DLD1 (cell line): ENCODE results near the gene LRRC56.

Experiments used
- in situ Hi-C: cut with HindIII; loops from 2 replicates; pipeline ENCODE4 v1.10.0; 2017; ENCODE audit warnings: low sequenced_read_pairs

Gene LRRC56

DNA sequence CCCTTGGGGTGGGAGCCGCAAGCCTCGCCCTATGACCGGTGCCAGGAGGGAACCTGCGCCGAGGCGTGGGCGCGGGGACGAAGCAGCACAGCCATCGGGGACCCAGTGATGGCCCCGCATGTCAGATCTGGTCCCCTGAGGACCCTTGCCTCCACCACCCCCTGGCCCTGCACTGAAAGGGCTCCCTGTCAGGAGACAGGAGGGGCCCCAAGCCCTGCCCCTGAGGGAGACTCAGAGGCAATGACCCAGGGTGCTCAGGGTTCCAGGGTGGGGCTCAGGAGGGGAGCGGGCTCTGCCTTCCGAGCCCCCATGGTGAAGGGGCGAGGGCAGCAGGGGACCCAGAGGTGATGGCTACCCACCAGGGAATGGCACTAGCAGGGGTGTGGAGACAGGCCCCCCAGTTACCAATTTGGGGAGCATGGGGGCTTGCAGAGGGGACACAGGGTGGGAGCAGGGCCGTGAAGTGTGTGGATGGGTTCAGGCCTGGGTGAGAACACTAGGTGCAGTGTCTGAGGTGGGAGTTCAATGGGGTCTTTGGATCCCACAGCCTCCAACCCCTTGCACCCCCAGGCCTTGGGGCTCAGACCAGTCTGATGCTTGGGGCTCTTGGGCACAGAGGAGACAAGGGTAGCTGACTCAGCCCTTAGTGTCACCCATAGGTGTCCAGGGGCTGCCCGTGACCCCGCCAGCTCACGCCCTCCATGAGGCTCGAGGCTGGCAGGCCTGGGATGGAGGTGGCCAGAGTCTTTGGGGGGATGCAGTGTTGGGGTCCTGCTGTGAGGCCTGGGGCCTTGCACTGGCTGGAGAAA lies 499 bp downstream of the LRRC56 start:
- in situ Hi-C loops: no loop called here

- in situ Hi-C loops: no loop called here
Measured at GRCh38 chr11:538431-539051, 1.2 kb downstream of the LRRC56 start.

DNA sequence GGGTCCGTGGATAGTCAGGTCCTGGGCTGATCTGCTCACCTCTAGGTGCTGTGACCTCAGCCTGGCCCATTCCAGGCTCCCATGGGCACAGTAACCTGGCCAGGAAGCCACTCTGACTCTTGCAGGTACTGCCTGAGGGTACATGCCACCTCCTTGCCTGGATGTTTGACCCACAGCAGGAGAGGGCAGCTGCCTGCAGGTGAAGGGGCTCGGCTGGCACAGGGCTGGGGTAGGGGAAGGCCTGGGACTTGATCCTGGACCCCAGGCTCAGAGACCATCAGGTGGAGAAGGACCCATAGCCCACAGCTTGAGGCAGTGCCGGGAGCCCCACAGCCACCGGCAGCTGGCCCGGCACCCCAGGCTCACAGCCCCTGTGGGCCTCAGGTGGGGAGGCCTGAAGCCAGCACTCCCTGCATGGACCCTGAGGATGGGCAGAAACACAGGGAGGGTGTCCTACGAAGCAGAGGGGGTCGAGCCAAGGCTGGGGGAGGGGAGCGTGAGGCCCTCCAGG lies 2.7 kb downstream of the LRRC56 start:
- in situ Hi-C loops: no loop called here

DNA sequence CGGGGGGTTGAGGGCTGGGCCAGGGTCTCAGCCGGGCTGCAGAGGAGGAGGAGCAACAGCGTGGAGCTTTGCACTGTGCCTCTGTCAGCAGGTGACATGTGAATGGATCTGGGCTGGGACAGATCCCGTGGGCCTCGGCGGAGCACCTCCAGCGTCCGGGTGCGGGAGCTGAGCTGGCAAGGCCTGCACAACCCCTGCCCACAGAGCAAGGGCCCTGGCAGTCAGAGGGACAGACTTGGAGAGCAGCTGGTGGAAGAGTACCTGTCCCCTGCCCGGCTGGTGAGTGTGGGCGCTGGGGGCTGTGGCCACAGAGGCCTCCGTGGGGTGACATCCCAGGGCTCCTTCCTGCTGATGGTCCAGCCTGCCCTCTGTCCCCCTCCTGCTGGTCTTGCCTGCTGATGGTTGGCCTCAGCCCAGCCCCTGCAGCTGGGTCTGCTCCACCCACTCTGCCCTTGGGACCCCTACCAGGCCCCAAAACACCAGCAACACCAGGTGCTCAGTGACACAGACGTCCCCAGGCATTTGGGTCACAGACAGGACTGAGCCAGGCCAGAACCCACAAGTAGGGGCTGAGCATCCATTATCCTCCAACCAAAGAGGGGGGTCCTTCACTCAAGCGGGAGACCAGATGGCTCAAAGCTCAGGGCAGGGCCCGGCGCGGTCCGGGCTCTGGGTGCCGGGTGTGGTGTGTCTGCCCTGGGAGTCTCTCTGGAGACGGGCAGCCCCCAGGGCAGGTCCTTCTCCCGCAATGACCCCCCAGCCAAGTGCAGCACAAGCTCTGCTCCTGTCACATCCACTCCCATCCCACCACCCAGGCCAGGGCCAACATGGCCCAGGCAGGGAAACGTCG lies 3.5 kb downstream of the LRRC56 start:
- in situ Hi-C loops: no loop called here

DNA sequence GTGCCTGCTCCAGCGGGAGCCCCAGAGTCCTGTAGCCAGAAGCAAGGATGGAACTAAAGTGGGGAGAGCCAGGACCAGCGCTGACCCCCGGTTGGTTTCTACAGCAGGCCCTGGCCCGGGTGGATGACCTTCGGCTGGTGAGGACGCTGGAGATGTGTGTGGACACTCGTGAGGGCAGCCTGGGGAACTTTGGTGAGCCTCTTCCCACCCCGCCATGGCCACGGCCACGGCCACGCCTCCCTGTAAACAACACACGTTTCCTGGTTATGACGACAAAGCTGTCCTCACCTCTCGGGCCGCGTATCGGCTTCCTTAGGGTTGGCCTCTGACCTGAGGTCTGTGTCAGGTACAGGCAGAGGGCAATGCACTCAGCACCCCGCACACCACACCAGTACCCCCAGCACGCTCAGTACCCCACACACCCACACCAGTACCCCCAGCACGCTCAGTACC lies 4.1 kb downstream of the LRRC56 start:
- in situ Hi-C loops: no loop called here

DNA sequence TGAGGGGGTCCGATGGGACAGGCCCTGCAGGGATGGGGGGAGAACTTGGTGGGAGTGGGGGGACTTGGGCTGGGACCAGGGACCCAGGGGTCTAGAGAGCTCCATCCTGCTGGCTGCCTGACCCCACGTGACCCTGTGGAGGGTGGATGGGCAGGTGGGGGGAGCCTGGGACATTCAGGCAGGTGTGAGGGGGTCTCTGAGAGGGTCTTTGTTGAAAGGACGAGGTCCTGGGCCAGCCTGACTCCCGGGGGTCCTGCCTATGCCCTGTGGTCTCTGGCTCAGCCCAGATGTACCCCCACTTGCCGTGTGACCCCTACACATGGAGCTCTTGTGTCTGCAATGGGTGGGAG lies 7.5 kb downstream of the LRRC56 start:
- in situ Hi-C loops: no loop called here

- in situ Hi-C loops: no loop called here
Measured at GRCh38 chr11:545171-545570, 7.8 kb downstream of the LRRC56 start.

- in situ Hi-C loops: no loop called here
Measured at GRCh38 chr11:548700-549603, 11.6 kb downstream of the LRRC56 start.

- in situ Hi-C loops: no loop called here
Measured at GRCh38 chr11:550021-550745, 12.9 kb downstream of the LRRC56 start.

- in situ Hi-C loops: no loop called here
Measured at GRCh38 chr11:550746-551085, 13.4 kb downstream of the LRRC56 start.

GRCh38 chr11:551131-551530 lies 13.8 kb downstream of the LRRC56 start:
- in situ Hi-C loops: no loop called here

- in situ Hi-C loops: no loop called here
Measured at GRCh38 chr11:551596-551995, 14.3 kb downstream of the LRRC56 start.

DNA sequence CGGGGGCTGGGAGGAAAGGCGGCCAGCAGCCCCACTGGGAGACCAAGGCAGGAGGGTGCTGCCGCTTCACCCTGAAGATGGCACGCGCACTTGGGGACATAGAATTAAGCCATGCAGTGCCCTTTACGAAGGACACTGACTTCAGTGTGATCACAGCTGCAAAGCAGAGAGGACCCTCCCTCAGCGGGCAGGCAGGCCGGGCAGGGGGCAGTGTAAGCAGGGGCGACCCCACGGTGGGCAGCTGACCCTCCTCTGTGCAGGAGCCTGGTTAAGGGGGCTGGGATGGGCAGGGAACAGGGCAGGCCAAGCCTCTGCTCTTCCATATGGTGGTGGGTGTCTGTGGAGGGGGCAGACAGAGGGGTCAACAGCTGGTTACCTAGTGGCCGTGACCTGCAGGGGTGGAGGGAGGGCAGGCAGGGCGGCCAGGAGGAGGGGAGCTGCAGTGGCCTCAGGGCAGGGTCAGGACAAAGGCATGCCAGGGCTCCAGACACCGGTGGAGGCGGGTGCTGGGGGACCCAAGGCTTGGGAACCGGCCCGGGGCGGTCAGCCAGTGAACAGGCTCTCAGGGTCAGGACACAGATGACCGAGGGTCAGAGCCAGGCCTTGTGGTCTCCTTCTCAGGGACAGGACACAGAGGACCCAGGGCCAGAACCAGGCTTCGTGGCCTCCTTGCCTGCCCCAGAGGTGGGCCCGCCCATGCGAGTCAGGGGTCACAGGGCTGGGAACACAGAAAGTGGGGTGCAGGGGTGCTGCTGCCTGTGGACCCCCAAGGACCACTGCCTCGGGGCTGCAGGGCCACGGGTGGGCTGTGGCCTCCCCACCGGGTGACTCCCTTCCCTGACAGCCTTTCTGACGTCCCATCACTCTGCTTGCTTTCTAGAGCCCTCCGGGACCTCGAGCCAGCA lies 16.0 kb downstream of the LRRC56 start:
- in situ Hi-C loops: no loop called here

GRCh38 chr11:553988-554340 lies 16.6 kb downstream of the LRRC56 start:
- in situ Hi-C loops: no loop called here

GRCh38 chr11:554428-555226 lies 17.3 kb downstream of the LRRC56 start:
- in situ Hi-C loops: no loop called here

- in situ Hi-C loops: no loop called here
Measured at GRCh38 chr11:555227-555779, 18.0 kb downstream of the LRRC56 start.

DNA sequence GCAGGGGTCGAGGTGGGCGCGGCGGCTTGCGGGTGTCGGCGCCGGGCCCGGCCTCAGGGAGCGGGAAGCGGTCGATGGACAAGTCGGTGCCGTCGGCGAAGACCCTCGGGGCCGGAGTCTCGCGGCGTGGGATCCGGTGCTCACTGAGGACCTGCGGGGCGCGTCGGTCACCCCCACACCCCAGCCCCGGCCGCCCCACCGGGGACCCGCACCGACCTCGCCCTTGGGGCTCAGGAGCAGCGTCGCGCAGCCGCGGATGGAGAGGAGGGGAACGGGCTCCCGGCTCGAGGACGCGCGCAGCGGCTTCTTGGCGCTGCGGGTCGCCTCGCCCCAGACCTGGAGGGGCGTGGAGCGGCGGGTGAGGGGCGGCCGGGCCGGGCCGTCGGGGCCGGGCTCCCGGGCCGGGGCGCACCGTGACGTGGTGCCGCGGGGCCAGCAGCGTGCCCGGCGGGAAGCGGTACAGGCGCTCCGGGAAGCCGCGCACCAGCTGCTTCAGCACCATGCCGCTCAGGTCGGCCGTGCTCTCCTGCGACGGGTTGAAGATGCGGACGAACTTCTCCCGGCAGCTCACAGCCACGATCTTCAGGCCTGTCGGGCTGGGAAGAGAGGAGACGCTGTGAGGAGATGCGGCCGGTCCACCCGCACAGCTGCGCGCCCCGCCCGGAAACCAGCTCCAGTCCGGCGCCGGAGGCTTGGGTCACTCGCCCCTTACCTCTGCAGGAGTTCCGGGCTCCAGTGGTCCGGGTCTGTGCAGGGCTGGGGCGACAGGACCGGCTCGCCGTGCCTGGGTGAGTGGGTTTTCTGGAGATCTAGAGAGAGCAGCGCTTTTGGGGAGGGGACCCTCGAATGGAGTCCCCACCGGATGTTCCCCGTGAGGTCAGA lies 18.7 kb downstream of the LRRC56 start:
- in situ Hi-C loops: no loop called here
